MM.1S (cell line): Measurements from ENCODE around the gene DNAH9.

Source experiments
- DNase-seq: peaks from one replicate; pipeline ENCODE4 v3.0.0-alpha.2; 2015
- H2AFZ ChIP-seq: fragments of 300-600 bp; sonication (generic); 2 replicates; pipeline ENCODE4 v1.6.0; 2016; ENCODE audit warnings: antibody characterized with exemption, low read length
- H3F3A ChIP-seq: fragments of 300-600 bp; sonication (generic); 2 replicates; pipeline ENCODE4 v1.6.1; 2016; ENCODE audit warnings: mild to moderate bottlenecking, antibody characterized with exemption, low read length, moderate library complexity, mixed read lengths; ENCODE audit not compliant: insufficient read depth
- H3K27ac ChIP-seq: fragments of 300-600 bp; sonication (generic); 2 replicates; pipeline ENCODE4 v1.5.1; 2016; ENCODE audit warnings: mild to moderate bottlenecking, low read length
- H3K27me3 ChIP-seq: fragments of 300-600 bp; sonication (generic); replicated peaks from 2 replicates; pipeline ENCODE4 v1.6.0; 2016; ENCODE audit warnings: low read length; ENCODE audit not compliant: insufficient read depth
- H3K36me3 ChIP-seq: fragments of 300-600 bp; sonication (generic); replicated peaks from 2 replicates; pipeline ENCODE4 v1.6.1; 2016; ENCODE audit warnings: mild to moderate bottlenecking, low read length, mixed read lengths; ENCODE audit not compliant: insufficient read depth
- H3K4me1 ChIP-seq: fragments of 300-600 bp; sonication (generic); 2 replicates; pipeline ENCODE4 v1.6.1; 2016; ENCODE audit warnings: low read length, mixed read lengths
- H3K4me2 ChIP-seq: fragments of 300-600 bp; sonication (generic); 2 replicates; pipeline ENCODE4 v1.6.0; 2016; ENCODE audit warnings: low read depth, low read length
- H3K4me3 ChIP-seq: fragments of 300-600 bp; sonication (generic); 2 replicates; pipeline ENCODE4 v1.5.1; 2016; ENCODE audit warnings: low read length, mixed read lengths
- H3K79me2 ChIP-seq: fragments of 300-600 bp; sonication (generic); 2 replicates; pipeline ENCODE4 v1.6.1; 2016; ENCODE audit warnings: mixed run types, low read length, mixed read lengths
- H3K9ac ChIP-seq: fragments of 300-600 bp; sonication (generic); 2 replicates; pipeline ENCODE4 v1.6.1; 2016; ENCODE audit warnings: low read length, mixed read lengths
- H3K9me2 ChIP-seq: fragments of 300-600 bp; sonication (generic); replicated peaks from 2 replicates; pipeline ENCODE4 v1.6.1; 2016; ENCODE audit warnings: mild to moderate bottlenecking, low read length, mixed read lengths; ENCODE audit not compliant: insufficient read depth
- H3K9me3 ChIP-seq: fragments of 300-600 bp; sonication (generic); replicated peaks from 2 replicates; pipeline ENCODE4 v1.6.1; 2016; ENCODE audit warnings: mild to moderate bottlenecking, low read length, mixed read lengths; ENCODE audit not compliant: insufficient read depth
- H4K20me1 ChIP-seq: fragments of 300-600 bp; sonication (generic); 2 replicates; pipeline ENCODE4 v1.6.1; 2016; ENCODE audit warnings: mild to moderate bottlenecking, low read length, moderate library complexity, mixed read lengths; ENCODE audit not compliant: insufficient read depth
- EZH2 ChIP-seq: fragments of 300-600 bp; sonication (generic); optimal IDR thresholded peaks from 2 replicates; pipeline ENCODE3; 2017; ENCODE audit warnings: low read depth, mild to moderate bottlenecking, antibody characterized with exemption, low read length, mixed read lengths
- EZH2phosphoT487 ChIP-seq: fragments of 300-600 bp; sonication (generic); IDR thresholded peaks from 2 replicates; pipeline ENCODE4 v1.6.1; 2018; ENCODE audit warnings: antibody characterized with exemption, low read length
- TF ChIP-seq, protein P1 (sequence below): fragments of 300-600 bp; sonication (generic); IDR thresholded peaks from 2 replicates; pipeline ENCODE4 v1.5.1; 2016; ENCODE audit warnings: antibody characterized with exemption, low read length, mixed read lengths

Gene DNAH9

GRCh38 chr17:11624976-11625375 is 26.7 kb downstream of the DNAH9 start:
- no peaks in the 10 kb centered on the region for H3K9me3 ChIP-seq
- TF ChIP-seq, protein P1, sequence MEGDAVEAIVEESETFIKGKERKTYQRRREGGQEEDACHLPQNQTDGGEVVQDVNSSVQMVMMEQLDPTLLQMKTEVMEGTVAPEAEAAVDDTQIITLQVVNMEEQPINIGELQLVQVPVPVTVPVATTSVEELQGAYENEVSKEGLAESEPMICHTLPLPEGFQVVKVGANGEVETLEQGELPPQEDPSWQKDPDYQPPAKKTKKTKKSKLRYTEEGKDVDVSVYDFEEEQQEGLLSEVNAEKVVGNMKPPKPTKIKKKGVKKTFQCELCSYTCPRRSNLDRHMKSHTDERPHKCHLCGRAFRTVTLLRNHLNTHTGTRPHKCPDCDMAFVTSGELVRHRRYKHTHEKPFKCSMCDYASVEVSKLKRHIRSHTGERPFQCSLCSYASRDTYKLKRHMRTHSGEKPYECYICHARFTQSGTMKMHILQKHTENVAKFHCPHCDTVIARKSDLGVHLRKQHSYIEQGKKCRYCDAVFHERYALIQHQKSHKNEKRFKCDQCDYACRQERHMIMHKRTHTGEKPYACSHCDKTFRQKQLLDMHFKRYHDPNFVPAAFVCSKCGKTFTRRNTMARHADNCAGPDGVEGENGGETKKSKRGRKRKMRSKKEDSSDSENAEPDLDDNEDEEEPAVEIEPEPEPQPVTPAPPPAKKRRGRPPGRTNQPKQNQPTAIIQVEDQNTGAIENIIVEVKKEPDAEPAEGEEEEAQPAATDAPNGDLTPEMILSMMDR = no peak
- TF ChIP-seq EZH2phosphoT487 (no peak), EZH2 (no peak)
- no peaks in the 10 kb centered on the region for H3F3A ChIP-seq
- H3K4me1 ChIP-seq = no peaks in the 10 kb centered on the region
- H3K36me3 ChIP-seq = no peaks in the 10 kb centered on the region
- no peaks in the 10 kb centered on the region for H4K20me1 ChIP-seq
- H3K9me2 ChIP-seq = no peaks in the 10 kb centered on the region
- H2AFZ ChIP-seq = no peak overlapping the region
- no peaks in the 10 kb centered on the region for H3K27me3 ChIP-seq
- H3K79me2 ChIP-seq = no peaks in the 10 kb centered on the region
- DNase-seq = no peak
- H3K27ac ChIP-seq = no peak overlapping the region
- H3K9ac ChIP-seq = no peak overlapping the region
- H3K4me3 ChIP-seq = no peak overlapping the region
- no peak overlapping the region for H3K4me2 ChIP-seq

DNA sequence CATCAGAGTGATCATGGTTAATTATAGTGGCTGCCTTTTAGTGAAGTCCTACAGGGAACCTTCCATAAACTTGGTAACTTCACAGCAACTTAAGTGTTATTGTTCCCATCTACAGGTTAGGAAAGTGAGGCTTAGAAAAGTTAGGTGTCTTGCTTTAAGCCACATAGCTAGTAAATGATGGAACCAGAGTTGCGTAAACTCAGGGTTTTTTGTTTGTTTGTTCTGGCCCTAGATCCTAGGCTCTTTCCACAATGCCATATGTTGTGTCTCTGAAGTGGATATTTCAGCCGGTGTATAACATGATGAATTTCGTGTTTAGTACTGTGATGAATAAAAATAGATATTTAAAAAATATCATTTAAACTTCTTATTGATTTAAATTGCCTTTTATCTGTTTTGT is 27.6 kb downstream of the DNAH9 start:
- H3K79me2 ChIP-seq = no peaks in the 10 kb centered on the region
- no peaks in the 10 kb centered on the region for H3K4me1 ChIP-seq
- TF ChIP-seq EZH2phosphoT487 (no peak), EZH2 (no peak)
- TF ChIP-seq, protein P1 = no peak
- no peak overlapping the region for H3K4me2 ChIP-seq
- H3K9me2 ChIP-seq = no peaks in the 10 kb centered on the region
- H4K20me1 ChIP-seq = no peaks in the 10 kb centered on the region
- H3K27ac ChIP-seq = no peak overlapping the region
- H3K4me3 ChIP-seq = no peak overlapping the region
- no peaks in the 10 kb centered on the region for H3K9me3 ChIP-seq
- DNase-seq = no peak
- no peaks in the 10 kb centered on the region for H3K36me3 ChIP-seq
- no peaks in the 10 kb centered on the region for H3K27me3 ChIP-seq
- no peak overlapping the region for H2AFZ ChIP-seq
- H3K9ac ChIP-seq = no peak overlapping the region
- H3F3A ChIP-seq = no peaks in the 10 kb centered on the region

- Histone ChIP-seq H3F3A (no peaks in the 10 kb centered on the region), H3K27ac (no peak overlapping the region), H3K9me3 (no peaks in the 10 kb centered on the region), H2AFZ (no peak overlapping the region), H3K4me1 (no peaks in the 10 kb centered on the region), H4K20me1 (no peaks in the 10 kb centered on the region), H3K36me3 (no peaks in the 10 kb centered on the region), H3K9me2 (no peaks in the 10 kb centered on the region), H3K4me2 (no peak overlapping the region), H3K27me3 (no peaks in the 10 kb centered on the region), H3K9ac (no peak overlapping the region), H3K79me2 (no peaks in the 10 kb centered on the region), H3K4me3 (no peak overlapping the region)
- TF ChIP-seq EZH2phosphoT487 (no peak), EZH2 (no peak)
- TF ChIP-seq, protein P1 = no peak
- no peak for DNase-seq
Observed at GRCh38 chr17:11627301-11627940, 29.2 kb downstream of the DNAH9 start.
